Dermis lymphatic vessel endothelial cell (primary cell): ENCODE measurements around the gene FOXD4L3. TPM values are rescaled to one million over a fixed set of nuclear protein-coding genes. Genes with fewer than 3 reads are reported as not detected.

ENCODE experiments used
- total RNA-seq: library from RNA; depleted of rRNA; stranded (reverse); fragments of >200 nt; gene quantifications from 2 replicates; pipeline ENCODE4 v1.2.1, GENCODE V29; 2014

Gene FOXD4L3
- total RNA-seq, result under 0.01 TPM in 2 replicates

DNA sequence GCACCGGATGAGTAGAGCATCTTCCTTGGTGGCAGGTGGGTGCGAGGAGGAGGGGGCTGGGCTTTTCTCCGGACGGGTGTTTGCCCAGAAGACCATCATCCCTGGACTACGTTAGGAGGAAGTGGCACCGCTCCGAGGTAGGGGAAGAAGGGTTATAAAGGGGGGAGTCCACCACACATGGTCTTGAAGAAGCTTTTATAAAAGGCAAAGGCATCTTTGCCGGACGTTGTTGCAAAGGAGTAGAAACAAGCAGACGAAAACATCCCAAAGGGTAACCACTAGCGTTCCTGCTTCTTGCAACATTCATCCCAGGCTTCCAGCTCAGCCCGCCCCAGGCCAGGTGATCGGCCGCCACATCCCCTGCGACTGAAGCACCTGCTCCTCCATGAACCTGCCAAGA, at the start of gene FOXD4L3:
FOXD4L3 (plus strand) TSS at position 301 of the 400 bp plus-strand sequence; CDS start at position 386, 85 bp downstream.

Other genes with a start within 250 kb of the FOXD4L3 start
- 13.1 and 20.7 TPM in 2 replicates for gene ZNG1C, start 60.9 kb upstream of the FOXD4L3 start, total RNA-seq
- gene PGM5, start 53.7 kb downstream of the FOXD4L3 start, total RNA-seq, result 87.0 and 134 TPM in 2 replicates
- 0.11 TPM in 1 of 2 replicates, not detected in the other for gene TMEM252, start 238.0 kb downstream of the FOXD4L3 start, total RNA-seq